C1 segment of cervical spinal cord (tissue), 14 donors: ENCODE data around the gene CRACDL.

Experiments
- DNase-seq, 14 donors: peaks; one replicate each; lab custom pipeline; 2025; lab: John Stamatoyannopoulos, UW

Gene CRACDL

GRCh38 chr2:98859323-98859722 is 76.7 kb downstream of the CRACDL start:
- no peak for DNase-seq

DNA sequence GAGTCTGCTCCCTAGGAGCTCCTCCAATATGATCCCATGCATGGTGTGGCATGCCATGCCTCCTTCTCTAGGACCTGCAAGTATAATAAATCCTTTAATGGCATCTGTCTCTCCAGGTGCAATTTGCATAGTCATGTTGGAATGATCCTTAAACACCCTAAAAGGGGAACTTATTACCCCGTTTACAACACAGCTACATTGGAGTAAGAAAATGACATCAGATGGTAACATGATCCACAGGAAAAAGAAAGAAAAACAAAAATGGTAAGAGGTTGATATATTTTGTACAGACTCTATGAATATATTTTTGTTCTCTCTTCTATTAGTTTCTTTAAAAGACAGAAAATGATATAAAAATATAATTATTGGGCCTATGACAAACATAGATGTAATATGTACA is 79.0 kb downstream of the CRACDL start:
- DNase-seq: no peak

DNA sequence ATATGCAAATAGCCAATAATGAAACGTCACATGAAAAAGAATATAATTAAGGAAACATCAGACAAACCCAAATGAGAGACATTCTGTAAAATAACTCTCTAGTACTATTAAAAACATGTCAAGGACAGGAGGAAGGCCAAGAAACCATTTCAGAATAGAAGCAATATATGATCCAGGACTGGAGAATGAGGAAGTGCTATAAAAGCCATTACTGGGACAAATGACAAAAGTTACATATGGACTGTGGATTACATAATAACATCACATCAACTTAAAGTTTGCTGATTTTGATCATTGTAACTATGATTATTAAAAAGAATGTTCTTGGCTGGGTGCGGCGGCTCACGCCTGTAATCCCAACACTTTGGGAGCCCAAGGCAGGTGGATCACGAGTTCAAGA is 81.3 kb downstream of the CRACDL start:
- no peak for DNase-seq

- DNase-seq: no peak
These were observed 83.1 kb downstream of the CRACDL start for GRCh38 chr2:98852932-98853331.

GRCh38 chr2:98850074-98850473 is 86.0 kb downstream of the CRACDL start:
- DNase-seq: no peak

GRCh38 chr2:98849113-98849512 is 86.9 kb downstream of the CRACDL start:
- no peak for DNase-seq

- no peak for DNase-seq
These were observed 88.2 kb downstream of the CRACDL start for GRCh38 chr2:98847853-98848252.

- no peak for DNase-seq
These were observed 90.0 kb downstream of the CRACDL start for GRCh38 chr2:98846041-98846440.

DNA sequence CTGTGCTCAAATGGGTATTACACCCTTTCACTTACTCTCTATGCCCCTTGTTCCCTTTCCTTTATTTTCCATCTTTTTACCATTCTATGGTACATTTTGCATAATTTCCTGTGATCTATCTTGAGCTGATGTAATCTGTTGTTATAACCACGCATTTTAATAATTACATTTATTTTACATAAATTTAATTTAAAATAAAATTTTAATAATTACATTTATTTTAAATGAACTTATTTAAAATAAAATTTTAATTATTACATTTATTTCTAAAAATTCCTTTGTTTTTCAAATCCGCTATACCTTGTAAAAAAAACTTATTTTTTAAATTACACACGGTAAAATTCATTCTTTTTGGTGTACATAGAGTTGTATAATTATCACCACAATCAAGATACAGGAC is 93.9 kb downstream of the CRACDL start:
- no peak for DNase-seq

GRCh38 chr2:98839292-98839691 is 96.7 kb downstream of the CRACDL start:
- no peak for DNase-seq

- no peak for DNase-seq
These were observed 100.1 kb downstream of the CRACDL start for GRCh38 chr2:98835831-98836385.

- DNase-seq: no peak
These were observed 102.1 kb downstream of the CRACDL start for GRCh38 chr2:98833917-98834263.

DNA sequence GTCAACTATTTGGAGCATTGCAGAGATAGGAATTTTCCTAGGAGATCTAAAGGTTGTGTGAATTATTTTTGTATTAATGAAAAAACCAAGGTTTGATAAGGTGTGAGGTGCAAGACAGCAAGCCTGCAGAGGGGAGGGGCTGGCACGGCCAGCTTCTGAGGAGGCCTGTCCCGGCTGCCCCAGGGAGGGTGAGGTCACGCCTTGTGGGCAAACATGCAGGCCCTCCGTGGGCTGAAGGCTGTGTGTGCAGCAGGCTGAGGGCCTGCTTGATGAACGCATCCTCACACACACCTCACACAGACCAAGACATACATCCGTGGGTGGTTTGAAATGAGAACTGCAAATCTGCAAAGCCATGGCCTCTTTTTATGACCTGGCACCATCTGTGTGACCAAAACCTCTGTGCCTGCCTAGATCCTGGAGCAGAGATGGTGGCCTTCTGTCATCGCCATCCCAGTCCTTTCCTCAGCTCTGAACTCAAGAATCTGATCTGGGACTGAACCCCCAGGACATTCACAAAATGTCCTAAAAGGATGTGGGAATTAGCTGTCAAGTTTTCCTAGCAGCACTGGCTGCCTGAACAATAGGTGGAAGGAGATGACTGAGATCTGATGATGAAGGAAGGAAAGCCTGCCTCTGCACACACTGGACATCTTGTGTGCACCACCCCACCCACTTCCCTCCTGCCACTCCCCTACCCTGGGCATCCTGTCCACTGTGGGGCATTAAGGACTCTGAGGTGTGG is 102.7 kb downstream of the CRACDL start:
- no peak for DNase-seq

DNA sequence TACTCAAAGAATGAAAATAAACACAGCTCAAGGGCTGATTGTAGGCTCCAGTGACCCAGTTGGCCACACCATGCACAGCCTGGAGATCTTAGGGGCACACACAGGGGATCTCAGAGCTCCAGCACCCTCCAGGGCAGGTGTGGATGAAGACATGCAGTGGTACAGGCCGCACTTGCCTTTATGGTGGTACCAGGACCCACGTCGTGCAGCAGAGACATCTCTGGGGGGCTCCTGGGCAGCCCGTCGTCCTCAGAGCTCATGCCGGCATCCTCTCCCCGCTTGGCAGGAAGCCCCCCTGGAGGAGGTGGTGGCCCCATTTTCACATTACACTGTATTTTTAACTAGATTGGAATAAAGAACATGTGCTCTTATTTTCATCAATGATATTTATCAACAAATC is 103.9 kb downstream of the CRACDL start:
- no peak for DNase-seq

- DNase-seq: no peak
These were observed 105.4 kb downstream of the CRACDL start for GRCh38 chr2:98830571-98831145.

DNA sequence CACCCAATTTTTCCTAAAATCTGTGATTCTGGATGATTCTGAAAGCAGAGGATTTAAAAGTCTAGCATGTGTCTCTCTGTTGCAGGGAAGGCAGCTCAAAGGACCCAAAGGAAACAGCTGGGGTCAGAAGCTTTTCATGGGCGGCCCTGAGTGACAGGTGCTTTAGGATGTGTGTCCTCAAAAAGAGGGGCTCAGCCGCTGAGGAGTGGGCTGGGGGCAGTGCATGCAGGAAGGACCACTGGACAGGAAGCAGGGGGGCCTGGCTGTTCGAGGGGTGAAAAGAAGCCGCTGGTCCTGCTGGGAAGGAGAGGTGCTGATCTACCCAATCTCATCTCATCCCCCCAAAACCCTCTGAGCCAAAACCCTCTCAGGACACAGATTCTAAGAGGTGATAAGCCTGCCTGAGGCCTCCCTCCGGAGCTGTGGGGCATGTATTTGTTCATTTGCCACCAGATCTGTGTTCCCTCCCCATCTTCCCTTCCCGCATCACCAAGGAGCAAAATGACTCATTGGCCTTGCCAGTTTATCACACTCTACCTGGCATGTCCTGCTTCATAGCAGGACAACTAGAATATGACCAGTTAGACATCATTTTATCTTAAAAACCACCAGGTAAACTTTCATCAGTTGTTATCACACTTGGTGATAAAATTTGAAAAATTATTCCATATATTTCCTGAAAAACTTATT is 106.3 kb downstream of the CRACDL start:
- DNase-seq: no peak

GRCh38 chr2:98828793-98829371 is 107.1 kb downstream of the CRACDL start:
- DNase-seq: no peak

DNA sequence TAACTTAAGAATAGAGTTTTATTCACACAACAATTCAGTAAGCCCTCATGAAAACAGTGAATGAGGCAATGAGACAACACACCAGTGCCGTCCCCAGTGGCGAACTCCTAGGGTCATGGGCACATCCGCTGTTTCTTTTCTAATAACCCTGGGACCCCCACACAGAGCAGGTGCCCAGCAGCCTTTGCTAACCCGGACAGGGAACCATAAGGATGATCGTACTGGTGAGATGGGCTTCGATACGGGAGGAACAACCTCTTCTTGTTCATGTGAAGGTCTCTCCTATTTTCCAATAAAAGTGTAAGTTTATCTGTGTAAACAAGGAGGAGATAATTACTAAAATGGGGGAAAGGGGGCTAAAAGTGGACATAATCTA is 107.7 kb downstream of the CRACDL start:
- DNase-seq: no peak

GRCh38 chr2:98827625-98828368 is 108.2 kb downstream of the CRACDL start:
- no peak for DNase-seq

- no peak for DNase-seq
These were observed 109.2 kb downstream of the CRACDL start for GRCh38 chr2:98826856-98827255.

GRCh38 chr2:98825858-98826257 is 110.2 kb downstream of the CRACDL start:
- no peak for DNase-seq

GRCh38 chr2:98825404-98825803 is 110.6 kb downstream of the CRACDL start:
- DNase-seq: no peak
